IgD-negative memory B cell (primary cell): ENCODE data around the gene PCDHGA4. TPM values are rescaled to one million over a fixed set of nuclear protein-coding genes. Genes with fewer than 3 reads are reported as not detected.
"Not testable (repeated sequence)": the region's sequence is repeated elsewhere in the genome, so short reads cannot be mapped to it uniquely, and the experiment has no call there.

Experiments
- H3K27ac Mint-ChIP-seq, 3 donors: one replicate each; pipeline ENCODE4 v1.8.0; 2020 to 2022; ENCODE audit warnings: mild to moderate bottlenecking in 3 of 3, mixed read lengths in 3 of 3, moderate library complexity in 1 of 3
- H3K27me3 Mint-ChIP-seq: one replicate; pipeline ENCODE4 v1.8.0; 2021; ENCODE audit warnings: mixed read lengths
- H3K36me3 Mint-ChIP-seq: one replicate; pipeline ENCODE4 v1.8.0; 2020; ENCODE audit warnings: mild to moderate bottlenecking, mixed read lengths
- H3K4me1 Mint-ChIP-seq, 3 donors: one replicate each; pipeline ENCODE4 v1.8.0; 2020 to 2022; ENCODE audit warnings: mixed read lengths in 3 of 3, mild to moderate bottlenecking in 1 of 3
- H3K4me3 Mint-ChIP-seq, 4 donors: one replicate each; pipeline ENCODE4 v1.8.0; 2020 to 2022; ENCODE audit warnings: mild to moderate bottlenecking in 4 of 4, mixed read lengths in 4 of 4, moderate library complexity in 3 of 4
- H3K9me3 Mint-ChIP-seq, 3 donors: one replicate each; pipeline ENCODE4 v1.8.0; 2020 to 2021; ENCODE audit warnings: mixed read lengths in 3 of 3, mild to moderate bottlenecking in 1 of 3
- polyA plus RNA-seq: library from polyadenylated mRNA; unstranded; fragments of 300-500 nt; fragmentation: Illumina TruSeq; gene quantifications from one replicate; pipeline ENCODE4 v1.2.3, GENCODE V29; 2021

The PCDHGA4 gene
- polyA plus RNA-seq = not detected

DNA sequence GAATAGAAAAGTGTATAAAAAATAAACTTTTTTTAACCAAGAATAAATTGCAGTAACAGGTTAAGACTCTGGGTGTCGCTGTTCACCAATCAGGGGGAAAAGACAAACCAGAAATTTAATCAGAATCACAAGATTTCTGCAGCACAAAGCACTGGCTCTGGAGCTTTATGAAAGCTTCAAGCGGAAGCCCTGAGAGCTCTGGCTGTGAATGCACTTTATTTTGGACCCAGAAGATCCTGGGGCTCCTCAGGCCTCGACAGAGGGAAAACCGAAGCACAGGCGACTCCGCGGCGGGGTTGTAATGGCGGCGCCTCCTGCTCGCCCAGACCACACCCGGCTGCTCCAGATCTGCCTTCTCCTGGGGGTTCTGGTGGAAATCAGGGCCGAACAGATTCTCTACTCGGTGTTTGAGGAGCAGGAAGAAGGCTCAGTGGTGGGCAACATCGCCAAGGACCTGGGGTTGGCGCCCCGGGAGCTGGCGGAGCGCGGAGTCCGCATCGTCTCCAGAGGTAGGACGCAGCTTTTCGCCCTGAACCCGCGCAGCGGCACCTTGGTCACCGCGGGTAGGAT lies at the start of gene PCDHGA4:
Gene PCDHGA4, plus strand, starts transcription at position 122 of the 570 bp plus-strand sequence. Its CDS starts 87 bp downstream, at position 209.
- peak within 1 kb of the TSS in 1 of 3 donors; percentile 6 for H3K27ac Mint-ChIP-seq
- peaks cover 34% of the 10 kb centered on the region for H3K27me3 Mint-ChIP-seq
- H3K4me1 Mint-ChIP-seq = peaks cover 2 to 5% (median 2%) of the 10 kb centered on the region in 3 donors
- H3K4me3 Mint-ChIP-seq = peak within 1 kb of the TSS in 3 of 4 donors; percentile 17 to 63 (median 45)
- peaks cover 3% of the 10 kb centered on the region for H3K36me3 Mint-ChIP-seq
- peaks cover 6 to 32% (median 23%) of the 10 kb centered on the region in 3 donors for H3K9me3 Mint-ChIP-seq

DNA sequence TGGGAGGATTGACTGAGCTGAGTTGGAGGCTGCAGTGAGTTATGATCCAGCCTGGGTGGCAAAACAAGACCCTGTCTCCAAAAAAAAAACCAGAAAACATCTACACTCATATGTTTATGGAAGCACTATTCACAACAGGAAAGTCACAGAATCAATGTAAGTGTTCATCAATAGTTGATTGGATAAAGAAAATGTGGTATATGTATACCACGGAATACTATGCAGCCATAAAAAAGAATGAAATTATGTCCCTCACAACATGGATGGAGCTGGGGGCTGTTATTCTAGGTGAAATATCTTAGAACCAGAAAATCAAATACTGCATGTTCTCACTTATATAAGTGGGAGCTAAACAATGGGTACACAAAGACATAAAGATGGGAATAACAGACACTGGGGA lies 48.2 kb upstream of the PCDHGA4 start:
- peaks cover 6 to 33% (median 33%) of the 10 kb centered on the region in 3 donors for H3K9me3 Mint-ChIP-seq

DNA sequence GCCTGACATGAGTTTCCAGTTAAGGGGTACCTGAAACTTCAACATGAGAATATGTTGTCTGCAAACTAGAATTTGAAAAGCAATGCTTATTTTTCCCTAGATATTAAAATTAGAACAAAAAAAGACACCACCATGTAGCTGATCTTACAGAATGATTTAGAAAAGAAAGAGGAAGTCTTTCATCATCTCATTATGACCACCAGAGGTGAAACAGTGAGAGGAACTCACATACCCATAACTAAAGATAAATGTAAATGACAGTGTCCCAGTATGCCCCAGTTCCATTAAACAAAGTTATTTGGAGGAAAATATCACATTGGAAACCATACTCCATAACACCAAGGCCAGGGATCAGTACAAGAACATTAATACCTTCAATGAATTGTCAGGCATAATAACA lies 41.1 kb upstream of the PCDHGA4 start:
- Mint-ChIP-seq H3K9me3 (peaks cover 14 to 50% (median 44%) of the 10 kb centered on the region in 3 donors), H3K36me3 (peaks cover 37% of the 10 kb centered on the region), H3K4me1 (peaks cover 9 to 17% (median 14%) of the 10 kb centered on the region in 3 donors), H3K27me3 (no peaks in the 10 kb centered on the region), H3K4me3 (no peak overlapping the region), H3K27ac (no peak overlapping the region)

More for the DNA sequence above, 48.2 kb upstream of the PCDHGA4 start:
- no peaks in the 10 kb centered on the region for H3K27me3 Mint-ChIP-seq
- peak overlapping the region in 1 of 3 donors; percentile 53 for H3K27ac Mint-ChIP-seq
- H3K4me1 Mint-ChIP-seq = peaks cover 0 to 1% (median 0%) of the 10 kb centered on the region in 3 donors
- no peak overlapping the region for H3K4me3 Mint-ChIP-seq
- H3K36me3 Mint-ChIP-seq = peaks cover 33% of the 10 kb centered on the region

DNA sequence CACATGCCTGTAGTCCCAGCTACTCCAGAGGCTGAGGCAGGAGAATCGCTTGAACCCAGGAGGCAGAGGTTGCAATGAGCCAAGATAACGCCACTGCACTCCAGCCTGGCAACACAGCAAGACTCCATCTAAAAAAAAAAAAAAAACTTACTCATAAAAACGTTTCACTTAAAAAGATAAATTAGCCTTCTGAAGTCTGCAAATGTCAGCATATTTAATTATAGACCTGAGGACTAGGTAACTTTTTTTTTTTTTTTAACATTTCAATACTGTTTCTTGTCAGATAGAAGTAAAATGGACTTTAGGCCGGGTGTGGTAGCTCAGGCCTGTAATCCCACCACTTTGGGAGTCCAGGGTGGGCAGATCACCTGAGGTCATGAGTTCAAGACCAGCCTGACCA lies 37.9 kb upstream of the PCDHGA4 start:
- peaks cover 11 to 49% (median 48%) of the 10 kb centered on the region in 3 donors for H3K9me3 Mint-ChIP-seq
- H3K36me3 Mint-ChIP-seq = peaks cover 40% of the 10 kb centered on the region
- not testable (repeated sequence) for H3K27ac Mint-ChIP-seq

DNA sequence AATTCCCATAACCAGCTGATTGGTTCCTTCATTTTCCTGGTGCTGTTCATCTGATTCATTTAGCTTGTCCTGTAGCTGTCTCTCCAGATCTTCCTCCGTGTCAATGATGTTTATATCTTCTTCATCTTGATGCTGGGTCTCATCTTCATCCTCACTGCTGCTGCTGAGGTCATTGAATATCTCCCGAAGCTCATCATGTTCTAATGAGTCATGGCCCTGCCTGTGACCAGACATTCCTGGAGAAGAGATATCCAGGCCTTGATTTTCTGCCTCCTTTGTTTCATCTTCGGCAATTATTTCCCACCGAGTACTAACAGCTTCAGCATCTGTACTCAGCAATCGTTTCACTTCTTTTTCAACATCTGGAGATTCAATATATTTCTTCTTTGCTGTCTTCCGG lies 35.6 kb upstream of the PCDHGA4 start:
- H3K4me1 Mint-ChIP-seq = peaks cover 18 to 31% (median 26%) of the 10 kb centered on the region in 3 donors
- H3K4me3 Mint-ChIP-seq = peak overlapping the region; percentile 50 to 96 (median 92)
- no peaks in the 10 kb centered on the region for H3K27me3 Mint-ChIP-seq
- H3K9me3 Mint-ChIP-seq = peaks cover 9 to 46% (median 37%) of the 10 kb centered on the region in 3 donors
- peaks cover 34% of the 10 kb centered on the region for H3K36me3 Mint-ChIP-seq
- peak overlapping the region in 1 of 3 donors; percentile 21 for H3K27ac Mint-ChIP-seq

More for the DNA sequence above, 37.9 kb upstream of the PCDHGA4 start:
- Mint-ChIP-seq H3K4me3 (peak overlapping the region in 1 of 4 donors; percentile 17), H3K4me1 (peaks cover 18 to 34% (median 28%) of the 10 kb centered on the region in 3 donors)
- not testable (repeated sequence) for H3K27me3 Mint-ChIP-seq

DNA sequence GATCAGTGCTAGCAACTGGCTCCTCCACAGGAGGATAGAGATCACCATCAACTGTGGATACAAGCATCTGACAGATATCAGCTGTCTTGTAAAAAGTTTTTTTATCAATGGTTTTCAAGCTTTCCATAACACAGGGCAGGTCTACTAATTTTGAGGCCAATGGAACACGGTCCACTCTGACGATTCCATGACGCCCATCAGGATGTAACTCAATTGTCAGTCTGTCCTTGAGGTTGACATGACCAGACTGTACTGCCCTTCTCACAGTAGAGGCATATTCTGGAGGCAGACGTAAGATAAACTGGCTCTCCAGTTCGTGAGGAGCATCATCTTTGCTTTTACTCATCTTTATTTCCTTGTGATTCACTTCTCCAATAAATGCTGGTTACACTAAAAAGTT lies 35.1 kb upstream of the PCDHGA4 start:
- Mint-ChIP-seq H3K27me3 (no peaks in the 10 kb centered on the region), H3K4me1 (peaks cover 18 to 26% (median 26%) of the 10 kb centered on the region in 3 donors), H3K4me3 (peak overlapping the region; percentile 89 to 97 (median 96)), H3K9me3 (peaks cover 9 to 46% (median 34%) of the 10 kb centered on the region in 3 donors), H3K36me3 (peaks cover 32% of the 10 kb centered on the region), H3K27ac (peak overlapping the region; percentile 91 to 100 (median 97))

DNA sequence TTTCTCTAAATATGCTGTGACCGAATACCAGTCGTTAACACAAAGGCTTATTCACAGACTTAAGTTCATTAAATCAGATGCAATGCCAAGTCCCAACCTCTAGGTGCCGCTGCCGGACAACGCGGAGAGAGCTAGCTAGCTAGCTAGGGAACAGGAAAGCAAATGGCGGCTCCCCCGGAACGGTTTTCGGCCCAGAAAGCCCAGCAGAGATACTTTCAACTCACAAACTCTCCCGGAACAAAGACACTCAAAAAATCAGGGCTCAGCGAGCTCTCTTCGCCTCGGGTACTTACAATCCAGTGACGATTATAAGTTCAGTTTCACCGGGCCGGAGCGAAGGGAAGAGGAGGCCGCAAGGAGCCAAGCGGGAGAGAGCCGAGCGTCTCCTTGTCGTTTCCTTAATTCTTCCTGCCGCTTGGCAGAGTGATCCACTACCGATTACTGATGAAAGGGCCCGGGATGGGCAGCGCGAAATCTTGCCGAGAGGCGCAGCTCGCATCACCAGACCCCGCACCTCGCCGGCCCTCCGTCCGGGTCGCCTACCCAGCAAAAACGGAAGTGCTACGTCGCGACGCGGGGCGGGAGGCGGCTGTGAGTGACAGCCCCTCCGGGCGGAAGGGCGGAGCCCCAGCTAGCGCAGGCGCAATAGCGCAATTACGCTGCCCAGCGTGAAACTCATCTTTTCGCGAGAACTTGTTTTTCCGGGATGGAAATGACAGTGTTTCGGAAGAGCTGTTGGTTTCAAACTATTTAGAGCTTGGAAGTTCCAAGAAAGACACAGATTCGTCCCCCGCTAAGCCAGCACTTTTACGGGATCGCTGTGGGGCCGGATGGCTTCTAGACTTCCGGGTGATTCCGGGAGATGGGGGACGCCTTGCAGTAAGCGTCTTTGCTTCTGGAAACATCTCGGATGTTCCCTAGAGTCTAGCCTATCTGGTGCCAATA lies 34.3 kb upstream of the PCDHGA4 start, which contains the start of gene TAF7:
Gene TAF7, minus strand, starts transcription at position 560 of the 945 bp plus-strand sequence. CDS start 740 bp downstream, outside the sequence.
- H3K4me3 Mint-ChIP-seq = peak within 1 kb of the TSS; percentile 89 to 97 (median 96)
- no peaks in the 10 kb centered on the region for H3K27me3 Mint-ChIP-seq
- H3K9me3 Mint-ChIP-seq = peaks cover 4 to 38% (median 26%) of the 10 kb centered on the region in 3 donors

DNA sequence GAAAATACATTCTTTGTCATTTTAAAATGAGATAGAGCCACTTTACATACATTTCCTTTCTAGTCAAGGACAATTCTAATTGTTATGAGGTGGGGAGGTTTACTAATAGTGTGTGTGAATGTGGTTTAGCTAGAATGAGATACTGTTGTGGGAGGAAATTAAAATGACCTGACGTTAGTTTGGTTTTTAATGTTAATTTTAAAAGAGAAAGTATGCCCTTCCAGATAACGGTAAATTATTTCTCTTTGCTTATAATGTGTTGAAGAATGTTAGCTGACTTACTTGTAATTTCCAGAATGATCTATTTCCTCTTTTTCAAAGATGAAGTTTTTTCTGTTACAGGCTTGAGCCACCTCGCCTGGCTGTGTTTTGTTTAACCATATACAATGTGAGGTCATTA lies 32.6 kb upstream of the PCDHGA4 start:
- H3K4me3 Mint-ChIP-seq = peak overlapping the region in 1 of 4 donors; percentile 89
- peak overlapping the region in 2 of 3 donors; percentile 31 to 91 for H3K27ac Mint-ChIP-seq
- peaks cover 19% of the 10 kb centered on the region for H3K36me3 Mint-ChIP-seq
- H3K9me3 Mint-ChIP-seq = peaks cover 2 to 39% (median 22%) of the 10 kb centered on the region in 3 donors
- H3K4me1 Mint-ChIP-seq = peaks cover 15 to 27% (median 26%) of the 10 kb centered on the region in 3 donors
- peaks cover 4% of the 10 kb centered on the region for H3K27me3 Mint-ChIP-seq

More for the DNA sequence above, 34.3 kb upstream of the PCDHGA4 start, which contains the start of gene TAF7:
- H3K27ac Mint-ChIP-seq = peak within 1 kb of the TSS; percentile 91 to 100 (median 97)
- H3K36me3 Mint-ChIP-seq = peaks cover 28% of the 10 kb centered on the region
- H3K4me1 Mint-ChIP-seq = peaks cover 14 to 24% (median 21%) of the 10 kb centered on the region in 3 donors

DNA sequence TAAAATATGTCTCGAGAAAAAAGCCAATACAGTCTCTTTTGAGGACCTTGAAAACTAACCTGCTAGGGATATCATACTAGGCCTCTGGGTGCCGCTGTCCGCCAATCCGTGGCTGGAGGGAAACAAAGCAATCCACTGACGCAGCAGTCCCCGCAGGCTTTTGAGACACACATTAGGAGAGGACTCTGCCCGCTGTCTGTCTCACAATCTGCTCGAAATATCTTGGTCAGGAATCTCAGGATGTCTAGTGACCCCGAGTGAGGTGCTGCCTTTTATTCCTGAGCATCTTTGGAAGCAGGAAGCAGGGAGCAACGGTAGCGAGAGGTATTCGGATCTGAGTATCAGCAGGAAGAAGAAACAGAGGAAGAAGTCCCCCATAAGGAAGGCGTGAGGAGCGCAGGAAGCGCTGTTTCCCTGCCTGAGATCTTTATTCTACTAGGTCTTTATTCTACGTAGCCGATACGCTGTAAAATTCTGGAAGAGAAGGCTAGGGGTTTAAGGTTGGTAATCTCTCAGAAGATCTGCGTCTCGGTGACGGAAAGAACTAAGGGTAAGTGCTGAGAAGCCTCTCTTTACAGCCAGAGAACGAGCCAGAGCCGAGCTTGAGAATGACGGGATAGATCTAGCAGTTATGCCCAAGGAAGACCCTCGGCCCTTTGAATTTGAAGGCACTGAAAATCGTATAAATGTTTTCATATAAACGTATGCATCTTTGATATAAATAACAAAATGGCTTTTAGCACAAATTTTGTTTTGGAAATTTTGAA lies 28.6 kb upstream of the PCDHGA4 start:
- Mint-ChIP-seq H3K9me3 (peaks cover 0 to 27% (median 5%) of the 10 kb centered on the region in 3 donors), H3K27me3 (peaks cover 36% of the 10 kb centered on the region), H3K4me3 (peak overlapping the region; percentile 90 to 97 (median 93)), H3K36me3 (peaks cover 2% of the 10 kb centered on the region), H3K4me1 (peaks cover 3 to 8% (median 4%) of the 10 kb centered on the region in 3 donors), H3K27ac (peak overlapping the region; percentile 35 to 68 (median 63))

DNA sequence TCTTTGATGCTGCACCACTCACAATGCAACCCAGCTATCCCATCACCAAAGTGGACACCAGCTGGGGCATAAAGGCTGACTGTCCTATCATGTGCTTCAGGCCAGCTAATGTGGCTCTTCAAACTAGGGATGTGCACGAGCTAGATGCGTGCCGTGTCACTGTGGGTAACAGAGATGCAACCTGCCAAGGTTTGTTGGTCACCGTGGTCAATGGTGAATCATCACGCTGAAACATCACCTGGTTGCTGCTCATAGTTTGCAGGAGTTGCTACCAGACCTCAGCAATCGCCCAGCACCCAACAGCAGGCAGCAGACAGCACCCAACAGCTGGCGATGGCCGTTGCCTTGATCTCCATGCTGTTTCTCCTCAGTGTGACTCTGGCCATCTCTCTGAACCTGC lies 26.6 kb upstream of the PCDHGA4 start:
- Mint-ChIP-seq H3K4me1 (peaks cover 3 to 8% (median 4%) of the 10 kb centered on the region in 3 donors), H3K27ac (no peak overlapping the region), H3K36me3 (no peaks in the 10 kb centered on the region), H3K27me3 (peaks cover 45% of the 10 kb centered on the region), H3K4me3 (no peak overlapping the region), H3K9me3 (peaks cover 3 to 24% (median 6%) of the 10 kb centered on the region in 3 donors)

DNA sequence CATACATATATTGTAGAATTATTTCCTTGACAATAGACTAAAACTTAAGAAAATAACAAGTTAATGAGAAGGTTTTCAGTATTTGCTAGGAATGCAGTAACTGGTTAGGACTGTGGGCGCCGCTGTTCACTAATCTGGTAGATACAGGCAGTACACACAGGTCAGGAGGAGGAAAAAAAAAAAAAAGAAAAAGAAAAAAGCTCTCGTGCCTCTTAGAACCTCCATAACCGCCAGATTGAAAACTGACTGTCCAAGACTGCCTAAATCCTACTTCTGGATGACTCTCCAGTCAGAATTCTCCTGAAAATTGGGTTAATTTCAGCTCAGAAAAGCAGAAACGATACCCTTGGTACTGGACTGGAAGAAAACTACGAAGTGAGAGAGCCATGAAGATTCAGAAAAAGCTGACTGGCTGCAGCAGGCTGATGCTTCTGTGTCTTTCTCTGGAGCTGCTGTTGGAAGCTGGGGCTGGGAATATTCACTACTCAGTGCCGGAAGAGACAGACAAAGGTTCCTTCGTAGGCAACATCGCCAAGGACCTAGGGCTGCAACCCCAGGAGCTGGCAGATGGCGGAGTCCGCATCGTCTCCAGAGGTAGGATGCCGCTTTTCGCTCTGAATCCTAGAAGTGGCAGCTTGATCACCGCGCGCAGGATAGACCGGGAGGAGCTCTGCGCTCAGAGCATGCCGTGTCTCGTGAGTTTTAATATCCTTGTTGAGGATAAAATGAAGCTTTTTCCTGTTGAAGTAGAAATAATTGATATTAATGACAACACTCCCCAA lies 24.3 kb upstream of the PCDHGA4 start, which contains the start of gene PCDHGA1:
Gene PCDHGA1, plus strand, starts transcription at position 216 of the 782 bp plus-strand sequence.
- no peaks in the 10 kb centered on the region for H3K36me3 Mint-ChIP-seq
- peaks cover 55% of the 10 kb centered on the region for H3K27me3 Mint-ChIP-seq
- peaks cover 9 to 34% (median 9%) of the 10 kb centered on the region in 3 donors for H3K9me3 Mint-ChIP-seq

DNA sequence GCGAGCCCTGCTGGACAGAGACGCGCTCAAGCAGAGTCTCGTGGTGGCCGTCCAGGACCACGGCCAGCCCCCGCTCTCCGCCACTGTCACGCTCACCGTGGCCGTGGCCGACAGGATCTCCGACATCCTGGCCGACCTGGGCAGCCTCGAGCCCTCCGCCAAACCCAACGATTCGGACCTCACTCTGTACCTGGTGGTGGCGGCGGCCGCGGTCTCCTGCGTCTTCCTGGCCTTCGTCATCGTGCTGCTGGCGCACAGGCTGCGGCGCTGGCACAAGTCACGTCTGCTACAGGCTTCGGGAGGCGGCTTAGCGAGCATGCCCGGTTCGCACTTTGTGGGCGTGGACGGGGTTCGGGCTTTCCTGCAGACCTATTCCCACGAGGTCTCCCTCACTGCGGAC lies 22.2 kb upstream of the PCDHGA4 start:
- H3K36me3 Mint-ChIP-seq, H3K4me1 Mint-ChIP-seq: not testable (repeated sequence)
- H3K9me3 Mint-ChIP-seq = peaks cover 12 to 40% (median 27%) of the 10 kb centered on the region in 3 donors

More for the DNA sequence above, 24.3 kb upstream of the PCDHGA4 start, which contains the start of gene PCDHGA1:
- Mint-ChIP-seq H3K27ac (peak within 1 kb of the TSS in 1 of 3 donors; percentile 73), H3K4me3 (peak within 1 kb of the TSS in 3 of 4 donors; percentile 32 to 79 (median 51)), H3K4me1 (peaks cover 3 to 10% (median 9%) of the 10 kb centered on the region in 3 donors)

More for the DNA sequence above, 22.2 kb upstream of the PCDHGA4 start:
- not testable (repeated sequence) for H3K4me3 Mint-ChIP-seq, H3K27ac Mint-ChIP-seq
- peaks cover 58% of the 10 kb centered on the region for H3K27me3 Mint-ChIP-seq
